Fibroblast of mammary gland (primary cell): ENCODE data around the gene NR6A1.

ENCODE experiments used
- DNase-seq: peaks from one replicate; pipeline ENCODE4 v3.0.0-alpha.2; 2010; ENCODE audit warnings: low read depth
- H3K4me3 ChIP-seq: 2 replicates; pipeline ENCODE4 v1.5.1; 2011; ENCODE audit warnings: low read depth, mild to moderate bottlenecking, low read length, moderate library complexity; ENCODE audit not compliant: control insufficient read depth
- CTCF ChIP-seq: conservative IDR thresholded peaks from 2 replicates; pipeline ENCODE4 v1.5.1; 2011; ENCODE audit warnings: low read depth, low read length, inconsistent platforms; ENCODE audit not compliant: control insufficient read depth, insufficient read depth

NR6A1 gene

GRCh38 chr9:124803911-124804310, 32.8 kb upstream of the NR6A1 start:
- H3K4me3 ChIP-seq: no peak overlapping the region
- TF ChIP-seq CTCF: no peak
- DNase-seq: no peak

- no peak for DNase-seq
- TF ChIP-seq CTCF: no peak
- H3K4me3 ChIP-seq: no peak overlapping the region
Observed at GRCh38 chr9:124802426-124802825, 31.3 kb upstream of the NR6A1 start.

- H3K4me3 ChIP-seq: no peak overlapping the region
- no peak for TF ChIP-seq CTCF
- DNase-seq: no peak
Observed at GRCh38 chr9:124801356-124801755, 30.2 kb upstream of the NR6A1 start.

GRCh38 chr9:124800306-124801259, 29.5 kb upstream of the NR6A1 start:
- no peak for TF ChIP-seq CTCF
- peak; percentile 24 for DNase-seq
- no peak overlapping the region for H3K4me3 ChIP-seq

GRCh38 chr9:124799274-124800006, 28.3 kb upstream of the NR6A1 start:
- H3K4me3 ChIP-seq: no peak overlapping the region
- DNase-seq: no peak
- no peak for TF ChIP-seq CTCF

- TF ChIP-seq CTCF: no peak
Observed at GRCh38 chr9:124797343-124798103, 26.4 kb upstream of the NR6A1 start.

More at GRCh38 chr9:124797343-124798103, 26.4 kb upstream of the NR6A1 start:
- no peak overlapping the region for H3K4me3 ChIP-seq
- DNase-seq: peak; percentile 26
